Liver (tissue), 9 donors: ENCODE data around the gene PPP6R2. TPM values are rescaled to one million over a fixed set of nuclear protein-coding genes. Genes with fewer than 3 reads are reported as not detected.

Source experiments
- DNase-seq: peaks from one replicate; pipeline ENCODE4 v3.0.0-alpha.2; 2017; ENCODE audit warnings: low spot score
- H3K27ac ChIP-seq, 2 donors: one replicate each; pipeline ENCODE4 v1.7.0; 2013; ENCODE audit warnings: inconsistent platforms in 2 of 2, low read length in 2 of 2, control low read depth in 1 of 2, low read depth in 1 of 2, mild to moderate bottlenecking in 1 of 2
- H3K27me3 ChIP-seq, 4 donors: one replicate each; pipeline versions ENCODE4 v1.6.1 to v1.7.0; 2013; ENCODE audit warnings: low read length in 3 of 4, inconsistent platforms in 1 of 4, mild to moderate bottlenecking in 1 of 4, moderate library complexity in 1 of 4; ENCODE audit not compliant: control insufficient read depth in 4 of 4, insufficient read depth in 4 of 4
- H3K36me3 ChIP-seq, 4 donors: one replicate each; pipeline versions ENCODE4 v1.6.1 to v1.7.0; 2013; ENCODE audit warnings: low read length in 3 of 4, mild to moderate bottlenecking in 3 of 4, low read depth in 1 of 4, moderate library complexity in 1 of 4; ENCODE audit not compliant: control insufficient read depth in 4 of 4, insufficient read depth in 3 of 4
- H3K4me1 ChIP-seq, 4 donors: one replicate each; pipeline versions ENCODE4 v1.6.1 to v1.7.0; 2013; ENCODE audit warnings: low read length in 3 of 4, mild to moderate bottlenecking in 3 of 4, moderate library complexity in 1 of 4; ENCODE audit not compliant: control insufficient read depth in 4 of 4, insufficient read depth in 4 of 4
- H3K4me3 ChIP-seq, 3 donors: one replicate each; pipeline versions ENCODE4 v1.6.1 to v1.7.0; 2013; ENCODE audit warnings: low read length in 3 of 3, control low read depth in 1 of 3, low read depth in 1 of 3, mild to moderate bottlenecking in 1 of 3
- H3K9ac ChIP-seq, 2 donors: one replicate each; pipeline ENCODE4 v1.7.0; 2013; ENCODE audit warnings: low read length in 2 of 2, mild to moderate bottlenecking in 2 of 2, moderate library complexity in 2 of 2, control low read depth in 1 of 2, low read depth in 1 of 2
- H3K9me3 ChIP-seq, 4 donors: one replicate each; pipeline versions ENCODE4 v1.6.1 to v1.7.0; 2013; ENCODE audit warnings: low read length in 3 of 4; ENCODE audit not compliant: control insufficient read depth in 4 of 4
- ATF3 ChIP-seq: IDR thresholded peaks from 2 replicates; pipeline ENCODE4 v1.6.1; 2016; ENCODE audit warnings: antibody characterized with exemption
- EGR1 ChIP-seq, 2 donors: IDR thresholded peaks; 2 replicates each; pipeline ENCODE4 v1.6.1; 2016 to 2018; ENCODE audit warnings: antibody characterized with exemption in 2 of 2, low read depth in 2 of 2
- FOXA1 ChIP-seq: IDR thresholded peaks from 2 replicates; pipeline ENCODE4 v1.6.1; 2016; ENCODE audit warnings: antibody characterized with exemption
- FOXA2 ChIP-seq: IDR thresholded peaks from 2 replicates; pipeline ENCODE4 v1.6.1; 2016; ENCODE audit warnings: antibody characterized with exemption
- GABPA ChIP-seq, 2 donors: IDR thresholded peaks in 1 of 2; conservative IDR thresholded peaks in 1 of 2; 2 replicates each; pipeline ENCODE4 v1.6.1; 2016; ENCODE audit warnings: antibody characterized with exemption in 2 of 2, mild to moderate bottlenecking in 1 of 2, moderate library complexity in 1 of 2
- HNF4A ChIP-seq, 2 donors: conservative IDR thresholded peaks; 2 replicates each; pipeline ENCODE4 v1.6.1; 2016; ENCODE audit warnings: antibody characterized with exemption in 2 of 2, mild to moderate bottlenecking in 2 of 2
- HNF4G ChIP-seq: IDR thresholded peaks from 2 replicates; pipeline ENCODE4 v1.6.1; 2016; ENCODE audit warnings: antibody characterized with exemption
- JUND ChIP-seq, 2 donors: IDR thresholded peaks; 2 replicates each; pipeline ENCODE4 v1.6.1; 2016; ENCODE audit warnings: antibody characterized with exemption in 2 of 2
- MAX ChIP-seq: IDR thresholded peaks from 2 replicates; pipeline ENCODE4 v1.6.1; 2016; ENCODE audit warnings: antibody characterized with exemption
- NR2F2 ChIP-seq: IDR thresholded peaks from 2 replicates; pipeline ENCODE4 v1.6.1; 2016; ENCODE audit warnings: antibody characterized with exemption
- RAD21 ChIP-seq, 2 donors: IDR thresholded peaks; 2 replicates each; pipeline ENCODE4 v1.6.1; 2016; ENCODE audit warnings: antibody characterized with exemption in 2 of 2, mild to moderate bottlenecking in 2 of 2
- REST ChIP-seq: IDR thresholded peaks from 2 replicates; pipeline ENCODE4 v1.6.1; 2016; ENCODE audit warnings: antibody characterized with exemption, mild to moderate bottlenecking
- RXRA ChIP-seq, 2 donors: IDR thresholded peaks; 2 replicates each; pipeline ENCODE4 v1.6.1; 2017 to 2018; ENCODE audit warnings: antibody characterized with exemption in 2 of 2, mild to moderate bottlenecking in 1 of 2
- SP1 ChIP-seq: IDR thresholded peaks from 2 replicates; pipeline ENCODE4 v1.6.1; 2018; ENCODE audit warnings: antibody characterized with exemption, mild to moderate bottlenecking
- TAF1 ChIP-seq: conservative IDR thresholded peaks from 2 replicates; pipeline ENCODE4 v1.6.1; 2016; ENCODE audit warnings: antibody characterized with exemption, mild to moderate bottlenecking
- YY1 ChIP-seq: IDR thresholded peaks from 2 replicates; pipeline ENCODE4 v1.6.1; 2016; ENCODE audit warnings: antibody characterized with exemption, mild to moderate bottlenecking
- ZBTB33 ChIP-seq: IDR thresholded peaks from 2 replicates; pipeline ENCODE4 v1.6.1; 2016; ENCODE audit warnings: antibody characterized with exemption
- WGBS: extraction: QIAGEN DNeasy Blood & Tissue Kit; methylation state at CpG from one replicate; pipeline ENCODE4 v1.1.7; 2013; 5-methylcytosine and 5-hydroxymethylcytosine counted together
- polyA plus RNA-seq, 2 donors: library from polyadenylated mRNA; stranded (reverse) in 1 of 2; unstranded in 1 of 2; fragments of 200-250 nt in 1 of 2; fragments of >200 nt in 1 of 2; fragmentation: Nextera tagmentation in 1 of 2; extraction: Ambion mirVana in 1 of 2; gene quantifications; one replicate each; pipeline versions ENCODE4 v1.2.1 to v1.2.3, GENCODE V29; 2013 to 2015
- total RNA-seq, 2 donors: library from RNA; depleted of rRNA; stranded (reverse); fragments of >200 nt; gene quantifications; one replicate each; pipeline ENCODE4 v1.2.3, GENCODE V29; 2014
- donor health status: healthy.
- donor health status: healthy.
- donor health status: healthy.
- donor health status: healthy.
- donor health status: healthy.

The PPP6R2 gene
- total and polyA plus RNA-seq, 4 donors, result 28.8 to 117 (median 47.2) TPM

- H3K27ac ChIP-seq, result no peak overlapping the region
- no peaks in the 10 kb centered on the region for H3K27me3 ChIP-seq
- H3K9me3 ChIP-seq, result no peaks in the 10 kb centered on the region
- DNase-seq, result no peak
- H3K36me3 ChIP-seq, result peaks cover 10 to 59% (median 34%) of the 10 kb centered on the region in 4 donors
- 90% methylated on average over 26 of the region's 26 CpGs for WGBS
- no peak overlapping the region for H3K9ac ChIP-seq
- TF ChIP-seq REST (no peak), SP1 (no peak), HNF4G (no peak), FOXA1 (no peak), ATF3 (no peak), ZBTB33 (no peak)
- peaks cover 0 to 3% (median 0%) of the 10 kb centered on the region in 4 donors for H3K4me1 ChIP-seq
- no peak overlapping the region for H3K4me3 ChIP-seq
These were observed 97.6 kb downstream of the PPP6R2 start for GRCh38 chr22:50440544-50441249.

- Histone ChIP-seq H3K27me3 (no peaks in the 10 kb centered on the region), H3K9ac (no peak overlapping the region), H3K4me1 (peaks cover 0 to 3% (median 0%) of the 10 kb centered on the region in 4 donors), H3K9me3 (no peaks in the 10 kb centered on the region), H3K4me3 (no peak overlapping the region), H3K27ac (no peak overlapping the region), H3K36me3 (peaks cover 10 to 51% (median 31%) of the 10 kb centered on the region in 4 donors)
- 85% methylated on average over 17 of the region's 17 CpGs for WGBS
- TF ChIP-seq MAX (no peak), NR2F2 (no peak), HNF4A (conservative IDR thresholded peaks at IDR 0.05) (no peak), YY1 (no peak), FOXA2 (no peak), EGR1 (IDR thresholded peaks at IDR 0.05; ENCODE audit: low read depth in 2 of 2) (no peak), GABPA (IDR thresholded peaks at IDR 0.05 in 1 of 2, conservative IDR thresholded peaks at IDR 0.05 in 1 of 2) (no peak), HNF4G (no peak), ATF3 (no peak), JUND (IDR thresholded peaks at IDR 0.05) (no peak), RXRA (IDR thresholded peaks at IDR 0.05) (no peak), TAF1 (no peak), RAD21 (IDR thresholded peaks at IDR 0.05) (no peak), REST (no peak), ZBTB33 (no peak), SP1 (no peak), FOXA1 (no peak)
- no peak for DNase-seq
These were observed 98.4 kb downstream of the PPP6R2 start for GRCh38 chr22:50441428-50441993.
